Karpas-422 (cell line): ENCODE measurements around the gene SLC66A3. TPM values are rescaled to one million over a fixed set of nuclear protein-coding genes. Genes with fewer than 3 reads are reported as not detected.

ENCODE experiments used
- DNase-seq: peaks from one replicate; pipeline ENCODE4 v3.0.0-alpha.2; 2015
- H2AFZ ChIP-seq: fragments of 200-600 bp; sonication (generic); 2 replicates; pipeline ENCODE4 v1.6.1; 2014; ENCODE audit warnings: antibody characterized with exemption, low read length, mixed read lengths
- H3K27ac ChIP-seq: fragments of 200-600 bp; sonication (generic); 2 replicates; pipeline ENCODE4 v1.5.1; 2014; ENCODE audit warnings: mild to moderate bottlenecking, low read length, moderate library complexity
- H3K27me3 ChIP-seq: fragments of 200-600 bp; sonication (generic); 2 replicates; pipeline ENCODE4 v1.6.1; 2014; ENCODE audit warnings: low read length, mixed read lengths
- H3K36me3 ChIP-seq: fragments of 200-600 bp; sonication (generic); 2 replicates; pipeline ENCODE4 v1.6.1; 2014; ENCODE audit warnings: low read length, mixed read lengths; ENCODE audit not compliant: insufficient read depth
- H3K4me1 ChIP-seq: fragments of 200-600 bp; sonication (generic); 2 replicates; pipeline ENCODE4 v1.6.1; 2014; ENCODE audit warnings: mild to moderate bottlenecking, low read length, mixed read lengths
- H3K4me2 ChIP-seq: fragments of 200-600 bp; sonication (generic); 2 replicates; pipeline ENCODE4 v1.6.1; 2014; ENCODE audit warnings: low read length, low read depth, mild to moderate bottlenecking; ENCODE audit not compliant: poor library complexity, severe bottlenecking
- H3K4me3 ChIP-seq: fragments of 200-600 bp; sonication (generic); 2 replicates; pipeline ENCODE4 v1.5.1; 2014; ENCODE audit warnings: mild to moderate bottlenecking, antibody characterized with exemption, low read length, mixed read lengths
- H3K79me2 ChIP-seq: fragments of 200-600 bp; sonication (generic); 2 replicates; pipeline ENCODE4 v1.6.1; 2014; ENCODE audit warnings: mild to moderate bottlenecking, low read length, mixed read lengths
- H3K9ac ChIP-seq: fragments of 200-600 bp; sonication (generic); 2 replicates; pipeline ENCODE4 v1.6.0; 2014; ENCODE audit warnings: low read length
- H3K9me2 ChIP-seq: fragments of 200-600 bp; sonication (generic), shearing (Covaris generic); replicated peaks from 2 replicates; pipeline ENCODE4 v1.6.0; 2014; ENCODE audit warnings: mild to moderate bottlenecking, low read length, moderate library complexity; ENCODE audit not compliant: insufficient read depth
- H3K9me3 ChIP-seq: fragments of 300-700, 200-600 bp; sonication (generic); 2 replicates; pipeline ENCODE4 v1.6.1; 2014; ENCODE audit warnings: low read length, mixed read lengths
- H4K20me1 ChIP-seq: fragments of 200-600 bp; sonication (generic); 2 replicates; pipeline ENCODE4 v1.6.1; 2014; ENCODE audit warnings: mild to moderate bottlenecking, antibody characterized with exemption, low read length, low read depth; ENCODE audit not compliant: insufficient read depth
- total RNA-seq: library from RNA; depleted of rRNA; stranded (reverse); fragments of >200 nt; shearing (Covaris generic); gene quantifications from 2 replicates; pipeline ENCODE4 v1.2.3, GENCODE V29; 2014; ENCODE audit warnings: low replicate concordance

SLC66A3 gene
- total RNA-seq, 1 experiment from 2014 or later = 18.2 TPM

- peak overlapping the region; percentile 82; the same call in 1 of the 2 replicates for H2AFZ ChIP-seq
- H3K27me3 ChIP-seq = no peaks in the 10 kb centered on the region
- H3K4me3 ChIP-seq = 0 out of 2 replicates have a peak overlapping the region, but pooled peaks have one; percentile 55
- peak overlapping the region; percentile 61 for H3K4me2 ChIP-seq
- H3K9me2 ChIP-seq = no peaks in the 10 kb centered on the region
- no peaks in the 10 kb centered on the region for H3K79me2 ChIP-seq
- no peak overlapping the region for H3K27ac ChIP-seq
- no peak for DNase-seq
- no peaks in the 10 kb centered on the region for H3K36me3 ChIP-seq
- no peaks in the 10 kb centered on the region for H4K20me1 ChIP-seq
- no peaks in the 10 kb centered on the region for H3K9me3 ChIP-seq
- H3K4me1 ChIP-seq = peaks cover 22% of the 10 kb centered on the region
- H3K9ac ChIP-seq = no peak overlapping the region
Observed at GRCh38 chr2:11132036-11132671, 23.1 kb upstream of the SLC66A3 start.

- peaks cover 22% of the 10 kb centered on the region for H3K4me1 ChIP-seq
- H3K36me3 ChIP-seq = no peaks in the 10 kb centered on the region
- no peaks in the 10 kb centered on the region for H3K9me3 ChIP-seq
- no peak overlapping the region for H3K27ac ChIP-seq
- H3K4me2 ChIP-seq = peak overlapping the region; percentile 61
- no peak for DNase-seq
- no peaks in the 10 kb centered on the region for H3K79me2 ChIP-seq
- no peaks in the 10 kb centered on the region for H3K27me3 ChIP-seq
- H2AFZ ChIP-seq = peak overlapping the region; percentile 82; the same call in 1 of the 2 replicates
- H3K4me3 ChIP-seq = peak overlapping the region; percentile 55; the same call in 1 of the 2 replicates
- H3K9me2 ChIP-seq = no peaks in the 10 kb centered on the region
- H3K9ac ChIP-seq = peak overlapping the region; percentile 60
- H4K20me1 ChIP-seq = no peaks in the 10 kb centered on the region
Observed at GRCh38 chr2:11133238-11133935, 21.9 kb upstream of the SLC66A3 start.

- Histone ChIP-seq H3K9ac (no peak overlapping the region), H3K4me3 (no peak overlapping the region), H4K20me1 (no peaks in the 10 kb centered on the region), H3K36me3 (no peaks in the 10 kb centered on the region), H2AFZ (no peak overlapping the region), H3K4me1 (peaks cover 22% of the 10 kb centered on the region), H3K27ac (no peak overlapping the region), H3K9me2 (no peaks in the 10 kb centered on the region), H3K4me2 (no peak overlapping the region), H3K9me3 (no peaks in the 10 kb centered on the region), H3K79me2 (no peaks in the 10 kb centered on the region), H3K27me3 (no peaks in the 10 kb centered on the region)
- no peak for DNase-seq
Observed at GRCh38 chr2:11133936-11134320, 21.3 kb upstream of the SLC66A3 start.

GRCh38 chr2:11134349-11134748 is 20.9 kb upstream of the SLC66A3 start:
- peaks cover 22% of the 10 kb centered on the region for H3K4me1 ChIP-seq
- H3K36me3 ChIP-seq = no peaks in the 10 kb centered on the region
- H2AFZ ChIP-seq = no peak overlapping the region
- DNase-seq = no peak
- H3K27me3 ChIP-seq = no peaks in the 10 kb centered on the region
- no peaks in the 10 kb centered on the region for H3K9me2 ChIP-seq
- no peak overlapping the region for H3K27ac ChIP-seq
- H3K79me2 ChIP-seq = no peaks in the 10 kb centered on the region
- H3K4me3 ChIP-seq = no peak overlapping the region
- H4K20me1 ChIP-seq = no peaks in the 10 kb centered on the region
- H3K9me3 ChIP-seq = no peaks in the 10 kb centered on the region
- no peak overlapping the region for H3K9ac ChIP-seq
- no peak overlapping the region for H3K4me2 ChIP-seq

GRCh38 chr2:11140492-11140891 is 14.8 kb upstream of the SLC66A3 start:
- no peak overlapping the region for H3K4me3 ChIP-seq
- H3K27me3 ChIP-seq = no peaks in the 10 kb centered on the region
- H3K9me3 ChIP-seq = no peaks in the 10 kb centered on the region
- DNase-seq = no peak
- H2AFZ ChIP-seq = no peak overlapping the region
- H3K9me2 ChIP-seq = no peaks in the 10 kb centered on the region
- no peak overlapping the region for H3K4me2 ChIP-seq
- H3K4me1 ChIP-seq = peaks cover 4% of the 10 kb centered on the region
- H3K79me2 ChIP-seq = no peaks in the 10 kb centered on the region
- H3K36me3 ChIP-seq = no peaks in the 10 kb centered on the region
- no peak overlapping the region for H3K9ac ChIP-seq
- H3K27ac ChIP-seq = no peak overlapping the region
- no peaks in the 10 kb centered on the region for H4K20me1 ChIP-seq

- H3K27me3 ChIP-seq = no peaks in the 10 kb centered on the region
- H3K4me1 ChIP-seq = peaks cover 5% of the 10 kb centered on the region
- no peak overlapping the region for H3K4me3 ChIP-seq
- H3K27ac ChIP-seq = no peak overlapping the region
- H3K4me2 ChIP-seq = no peak overlapping the region
- no peak overlapping the region for H3K9ac ChIP-seq
- no peaks in the 10 kb centered on the region for H3K9me2 ChIP-seq
- DNase-seq = no peak
- no peaks in the 10 kb centered on the region for H4K20me1 ChIP-seq
- H3K79me2 ChIP-seq = no peaks in the 10 kb centered on the region
- no peaks in the 10 kb centered on the region for H3K36me3 ChIP-seq
- no peak overlapping the region for H2AFZ ChIP-seq
- H3K9me3 ChIP-seq = no peaks in the 10 kb centered on the region
Observed at GRCh38 chr2:11141319-11141718, 13.9 kb upstream of the SLC66A3 start.

- Histone ChIP-seq H3K79me2 (no peaks in the 10 kb centered on the region), H4K20me1 (no peaks in the 10 kb centered on the region), H3K4me2 (no peak overlapping the region), H3K9ac (no peak overlapping the region), H3K4me3 (no peak overlapping the region), H3K36me3 (no peaks in the 10 kb centered on the region), H3K27me3 (no peaks in the 10 kb centered on the region), H3K9me3 (no peaks in the 10 kb centered on the region), H3K27ac (no peak overlapping the region), H3K9me2 (no peaks in the 10 kb centered on the region), H3K4me1 (peaks cover 5% of the 10 kb centered on the region), H2AFZ (no peak overlapping the region)
- no peak for DNase-seq
Observed at GRCh38 chr2:11142330-11142729, 12.9 kb upstream of the SLC66A3 start.

- peaks cover 5% of the 10 kb centered on the region for H3K4me1 ChIP-seq
- H3K9me3 ChIP-seq = no peaks in the 10 kb centered on the region
- no peak overlapping the region for H3K27ac ChIP-seq
- no peak overlapping the region for H2AFZ ChIP-seq
- no peak for DNase-seq
- H4K20me1 ChIP-seq = no peaks in the 10 kb centered on the region
- H3K36me3 ChIP-seq = no peaks in the 10 kb centered on the region
- H3K9me2 ChIP-seq = no peaks in the 10 kb centered on the region
- no peaks in the 10 kb centered on the region for H3K79me2 ChIP-seq
- no peaks in the 10 kb centered on the region for H3K27me3 ChIP-seq
- no peak overlapping the region for H3K4me2 ChIP-seq
- no peak overlapping the region for H3K9ac ChIP-seq
- H3K4me3 ChIP-seq = no peak overlapping the region
Observed at GRCh38 chr2:11142987-11143386, 12.3 kb upstream of the SLC66A3 start.
